Astrocyte (in vitro differentiated cells and primary cell): ENCODE data around the gene ABCD4.

ENCODE experiments used
- EZH2 ChIP-seq: IDR thresholded peaks from 2 replicates; pipeline ENCODE4 v1.6.1; 2012; ENCODE audit warnings: mild to moderate bottlenecking, low read length, inconsistent platforms; ENCODE audit not compliant: insufficient read depth
- TF ChIP-seq, protein P1 (sequence below): IDR thresholded peaks from 2 replicates; pipeline ENCODE4 v1.5.1; 2011; ENCODE audit warnings: low read depth, mild to moderate bottlenecking, inconsistent platforms, low read length, moderate library complexity; ENCODE audit not compliant: insufficient read depth

- TF ChIP-seq EZH2: peak; percentile 24
- TF ChIP-seq, protein P1, sequence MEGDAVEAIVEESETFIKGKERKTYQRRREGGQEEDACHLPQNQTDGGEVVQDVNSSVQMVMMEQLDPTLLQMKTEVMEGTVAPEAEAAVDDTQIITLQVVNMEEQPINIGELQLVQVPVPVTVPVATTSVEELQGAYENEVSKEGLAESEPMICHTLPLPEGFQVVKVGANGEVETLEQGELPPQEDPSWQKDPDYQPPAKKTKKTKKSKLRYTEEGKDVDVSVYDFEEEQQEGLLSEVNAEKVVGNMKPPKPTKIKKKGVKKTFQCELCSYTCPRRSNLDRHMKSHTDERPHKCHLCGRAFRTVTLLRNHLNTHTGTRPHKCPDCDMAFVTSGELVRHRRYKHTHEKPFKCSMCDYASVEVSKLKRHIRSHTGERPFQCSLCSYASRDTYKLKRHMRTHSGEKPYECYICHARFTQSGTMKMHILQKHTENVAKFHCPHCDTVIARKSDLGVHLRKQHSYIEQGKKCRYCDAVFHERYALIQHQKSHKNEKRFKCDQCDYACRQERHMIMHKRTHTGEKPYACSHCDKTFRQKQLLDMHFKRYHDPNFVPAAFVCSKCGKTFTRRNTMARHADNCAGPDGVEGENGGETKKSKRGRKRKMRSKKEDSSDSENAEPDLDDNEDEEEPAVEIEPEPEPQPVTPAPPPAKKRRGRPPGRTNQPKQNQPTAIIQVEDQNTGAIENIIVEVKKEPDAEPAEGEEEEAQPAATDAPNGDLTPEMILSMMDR: no peak
These were observed 60.0 kb downstream of the ABCD4 start for GRCh38 chr14:74242780-74243042.
